ENCODE results near the gene MTNR1A. TPM values are rescaled to one million over a fixed set of nuclear protein-coding genes. Genes with fewer than 3 reads are reported as not detected.
"Not testable (repeated sequence)": the region's sequence is repeated elsewhere in the genome, so short reads cannot be mapped to it uniquely, and the experiment has no call there.

Gene MTNR1A
- total RNA-seq, 2 experiments from 2014 or later, result not detected

GRCh38 chr4:186516287-186516686 is 39.1 kb downstream of the MTNR1A start:
- Mint-ChIP-seq H3K27ac (no peak overlapping the region), H3K9me3 (peaks cover 5% of the 10 kb centered on the region), H3K36me3 (ENCODE audit: low read depth) (no peaks in the 10 kb centered on the region), H3K4me3 (no peak overlapping the region), H3K4me1 (ENCODE audit: low read depth) (no peaks in the 10 kb centered on the region), H3K27me3 (no peaks in the 10 kb centered on the region)
- no peak for TF ChIP-seq CTCF (IDR thresholded peaks at IDR 0.05)
- ATAC-seq (no peak), DNase-seq (no peak)
- intact Hi-C loops (cut with micrococcal nuclease), result no loop called here
- ChIA-PET POLR2A (no interaction called here), CTCF (no interaction called here)

DNA sequence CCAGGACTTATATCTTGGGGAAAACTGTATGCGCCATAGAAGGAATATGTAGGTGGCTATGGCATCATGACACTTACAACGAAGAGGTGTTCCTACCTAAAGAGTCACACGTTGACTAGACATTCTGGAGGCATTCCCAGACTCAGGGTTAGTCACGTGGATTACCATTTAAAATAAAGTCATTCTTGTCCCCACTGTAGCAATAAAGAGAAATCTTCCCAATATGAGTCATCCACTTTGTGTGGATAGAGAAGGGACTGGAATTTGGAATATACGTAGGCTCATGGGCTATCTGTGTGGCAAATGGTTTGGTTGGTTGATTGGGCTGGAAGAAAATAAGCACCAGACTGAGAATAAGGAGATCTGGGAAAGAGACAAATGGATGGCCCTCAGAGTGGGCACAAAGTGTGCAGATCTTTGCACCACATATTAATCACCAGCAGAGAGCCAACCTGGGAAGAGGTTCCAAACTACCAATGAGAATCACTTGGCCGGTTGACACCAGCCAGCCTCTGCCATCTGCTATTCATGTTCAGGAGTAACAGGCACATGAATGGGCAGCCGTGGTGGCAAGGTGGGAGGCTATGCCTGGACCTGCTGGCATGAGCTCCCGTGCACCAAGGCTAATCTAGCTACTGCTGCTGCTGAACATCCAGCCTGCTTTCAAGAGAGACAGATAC is 41.0 kb downstream of the MTNR1A start:
- no peaks in the 10 kb centered on the region for H3K4me1 Mint-ChIP-seq (ENCODE audit: low read depth)
- H3K27ac Mint-ChIP-seq, result no peak overlapping the region

GRCh38 chr4:186504771-186505170 is 50.6 kb downstream of the MTNR1A start:
- H3K4me3 Mint-ChIP-seq; intact Hi-C loops (cut with micrococcal nuclease); H3K36me3 Mint-ChIP-seq (ENCODE audit: low read depth); H3K27ac Mint-ChIP-seq; H3K27me3 Mint-ChIP-seq; DNase-seq; H3K9me3 Mint-ChIP-seq; ATAC-seq; H3K4me1 Mint-ChIP-seq (ENCODE audit: low read depth); POLR2A ChIA-PET: not testable (repeated sequence)
- CTCF ChIA-PET, result interaction anchor here (1.4 kb wide), 1 partner anchor 24 kb away, joined by 4 read pairs; no protein-coding TSS in a partner anchor

More for the DNA sequence above, 41.0 kb downstream of the MTNR1A start:
- no peaks in the 10 kb centered on the region for H3K27me3 Mint-ChIP-seq
- ChIA-PET CTCF (no interaction called here), POLR2A (no interaction called here)
- peaks cover 4% of the 10 kb centered on the region for H3K9me3 Mint-ChIP-seq
- DNase-seq (no peak), ATAC-seq (no peak)
- intact Hi-C loops (cut with micrococcal nuclease), result no loop called here
- H3K36me3 Mint-ChIP-seq (ENCODE audit: low read depth), result no peaks in the 10 kb centered on the region
- no peak overlapping the region for H3K4me3 Mint-ChIP-seq
- TF ChIP-seq CTCF (IDR thresholded peaks at IDR 0.05), result no peak

- Mint-ChIP-seq H3K4me3 (no peak overlapping the region), H3K27ac (no peak overlapping the region), H3K9me3 (peaks cover 3% of the 10 kb centered on the region), H3K36me3 (ENCODE audit: low read depth) (no peaks in the 10 kb centered on the region), H3K4me1 (ENCODE audit: low read depth) (no peaks in the 10 kb centered on the region), H3K27me3 (no peaks in the 10 kb centered on the region)
- ATAC-seq (no peak), DNase-seq (no peak)
- TF ChIP-seq CTCF (IDR thresholded peaks at IDR 0.05), result no peak
- intact Hi-C loops (cut with micrococcal nuclease), result no loop called here
- CTCF ChIA-PET, result no interaction called here
- POLR2A ChIA-PET, result no interaction called here
These were observed 53.1 kb downstream of the MTNR1A start for GRCh38 chr4:186502231-186502630.

DNA sequence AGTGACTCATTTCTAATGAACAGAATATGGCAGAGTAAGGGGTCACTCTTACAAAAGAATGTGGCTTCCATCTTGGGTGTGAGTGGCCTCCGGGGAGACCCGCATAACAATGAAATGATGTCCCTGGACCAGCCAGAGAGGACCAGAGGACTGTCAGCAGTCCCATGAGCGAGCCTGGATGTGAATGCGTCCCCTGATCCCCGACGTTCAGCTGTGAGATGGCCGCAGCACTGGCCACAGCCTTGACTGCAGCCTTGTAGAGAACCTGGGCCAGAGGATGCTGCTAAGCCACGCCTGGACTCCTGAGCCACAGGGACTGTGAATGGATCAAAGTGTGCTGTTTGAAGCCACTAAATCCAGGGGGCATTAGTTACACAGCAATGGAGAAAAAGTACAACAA is 53.8 kb downstream of the MTNR1A start:
- Mint-ChIP-seq H3K27me3 (no peaks in the 10 kb centered on the region), H3K27ac (no peak overlapping the region), H3K4me1 (ENCODE audit: low read depth) (no peaks in the 10 kb centered on the region), H3K9me3 (peaks cover 3% of the 10 kb centered on the region), H3K36me3 (ENCODE audit: low read depth) (no peaks in the 10 kb centered on the region), H3K4me3 (no peak overlapping the region)
- POLR2A ChIA-PET, result no interaction called here
- CTCF ChIA-PET, result interaction anchor here (0.6 kb wide), 1 partner anchor 31 kb away, joined by 3 read pairs; no protein-coding TSS in a partner anchor
- ATAC-seq (no peak), DNase-seq (no peak)
- intact Hi-C loops (cut with micrococcal nuclease), result no loop called here
- TF ChIP-seq CTCF (IDR thresholded peaks at IDR 0.05), result no peak
